Measurements from ENCODE around the gene CNKSR2. TPM values are rescaled to one million over a fixed set of nuclear protein-coding genes. Genes with fewer than 3 reads are reported as not detected.

The CNKSR2 gene
- total RNA-seq, 1 experiment from 2014 or later = 0.07 TPM

DNA sequence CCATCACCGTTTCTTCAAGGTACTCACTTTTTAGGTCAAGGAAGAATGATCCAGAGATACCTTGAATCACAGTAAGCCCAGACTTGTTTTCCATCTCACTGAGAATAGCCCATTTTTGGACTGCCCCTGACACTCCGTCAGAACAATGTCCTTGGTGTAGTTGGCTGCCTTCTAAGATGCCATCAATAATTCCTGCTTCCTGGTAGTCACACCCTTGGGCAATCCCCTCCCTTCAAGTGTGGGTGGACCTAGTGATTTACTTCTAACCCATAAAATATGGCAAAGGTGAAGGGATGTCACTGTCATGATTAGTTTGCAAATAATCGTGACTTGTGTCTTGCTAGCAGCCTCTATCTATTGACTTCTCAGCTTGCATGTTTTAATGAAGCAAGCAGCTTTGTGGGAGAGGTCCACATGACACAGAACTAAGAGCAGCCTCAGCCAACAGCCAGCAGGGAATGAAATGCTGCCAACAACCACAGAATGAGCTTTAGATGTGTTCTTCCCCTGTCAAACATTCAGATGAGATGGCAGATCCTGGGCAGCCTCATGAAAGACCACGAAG, 303.9 kb downstream of the CNKSR2 start:
- no peaks in the 10 kb centered on the region for H3K27me3 ChIP-seq
- no peaks in the 10 kb centered on the region for H3K9me3 ChIP-seq
- no peak overlapping the region for H3K4me3 ChIP-seq
- DNase-seq = no peak
- no peaks in the 10 kb centered on the region for H3K36me3 ChIP-seq

GRCh38 chrX:21683941-21684340, 309.7 kb downstream of the CNKSR2 start:
- Histone ChIP-seq H3K27me3 (no peaks in the 10 kb centered on the region), H3K4me3 (no peak overlapping the region), H3K9me3 (no peaks in the 10 kb centered on the region), H3K36me3 (no peaks in the 10 kb centered on the region)
- no peak for DNase-seq

GRCh38 chrX:21691512-21692018, 317.3 kb downstream of the CNKSR2 start:
- Histone ChIP-seq H3K4me3 (no peak overlapping the region), H3K9me3 (no peaks in the 10 kb centered on the region), H3K36me3 (no peaks in the 10 kb centered on the region), H3K27me3 (no peaks in the 10 kb centered on the region)
- DNase-seq = no peak

- no peak for DNase-seq
These were observed 324.1 kb downstream of the CNKSR2 start for GRCh38 chrX:21698272-21698671.

DNA sequence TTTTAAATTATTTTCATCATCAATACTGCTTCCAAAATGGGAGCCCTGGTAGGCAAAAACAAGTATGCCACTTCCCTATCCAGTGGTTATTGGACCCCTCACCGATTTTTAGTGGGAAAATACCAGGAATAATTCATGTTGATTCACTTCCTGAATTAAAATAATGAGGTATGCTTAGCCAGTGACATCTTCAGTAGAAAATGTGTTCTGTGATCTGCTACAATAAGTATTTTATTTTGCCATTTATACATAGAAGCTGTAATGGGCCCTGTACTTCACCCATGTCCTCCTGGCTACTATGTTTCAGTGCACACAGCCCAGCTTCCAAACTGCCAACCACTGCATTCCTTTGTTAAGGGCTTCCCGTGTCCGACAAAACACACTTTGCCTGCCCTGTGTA, 324.9 kb downstream of the CNKSR2 start:
- no peaks in the 10 kb centered on the region for H3K9me3 ChIP-seq
- no peak overlapping the region for H3K4me3 ChIP-seq
- H3K27me3 ChIP-seq = no peaks in the 10 kb centered on the region
- DNase-seq = no peak
- no peaks in the 10 kb centered on the region for H3K36me3 ChIP-seq

More at GRCh38 chrX:21698272-21698671, 324.1 kb downstream of the CNKSR2 start:
- Histone ChIP-seq H3K36me3 (no peaks in the 10 kb centered on the region), H3K4me3 (no peak overlapping the region), H3K27me3 (no peaks in the 10 kb centered on the region), H3K9me3 (no peaks in the 10 kb centered on the region)

DNA sequence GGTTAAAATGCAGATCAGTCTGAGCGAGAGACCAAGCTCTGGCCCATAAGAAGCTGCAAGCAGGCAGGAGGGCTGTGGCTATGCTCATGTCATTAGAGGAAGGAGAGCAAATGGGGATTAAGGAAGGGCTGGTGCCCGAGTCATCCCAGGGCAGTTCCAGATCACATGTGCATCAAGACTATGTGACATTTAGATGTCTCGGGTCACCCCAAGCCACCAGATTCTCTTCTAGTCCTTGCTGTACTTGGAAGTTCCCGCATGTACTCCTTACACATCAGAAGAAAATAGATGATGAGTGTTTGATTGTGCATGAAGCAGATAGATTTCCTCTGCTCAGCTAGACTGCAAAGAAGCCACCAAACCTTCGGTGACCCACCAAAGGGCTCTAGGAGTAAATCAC, 326.1 kb downstream of the CNKSR2 start:
- Histone ChIP-seq H3K27me3 (no peaks in the 10 kb centered on the region), H3K4me3 (no peak overlapping the region)

GRCh38 chrX:21700967-21701366, 326.7 kb downstream of the CNKSR2 start:
- DNase-seq = no peak
- no peaks in the 10 kb centered on the region for H3K9me3 ChIP-seq
- no peak overlapping the region for H3K4me3 ChIP-seq
- H3K27me3 ChIP-seq = no peaks in the 10 kb centered on the region
- no peaks in the 10 kb centered on the region for H3K36me3 ChIP-seq

More for the DNA sequence above, 326.1 kb downstream of the CNKSR2 start:
- no peak for DNase-seq
- H3K36me3 ChIP-seq = no peaks in the 10 kb centered on the region
- H3K9me3 ChIP-seq = no peaks in the 10 kb centered on the region

DNA sequence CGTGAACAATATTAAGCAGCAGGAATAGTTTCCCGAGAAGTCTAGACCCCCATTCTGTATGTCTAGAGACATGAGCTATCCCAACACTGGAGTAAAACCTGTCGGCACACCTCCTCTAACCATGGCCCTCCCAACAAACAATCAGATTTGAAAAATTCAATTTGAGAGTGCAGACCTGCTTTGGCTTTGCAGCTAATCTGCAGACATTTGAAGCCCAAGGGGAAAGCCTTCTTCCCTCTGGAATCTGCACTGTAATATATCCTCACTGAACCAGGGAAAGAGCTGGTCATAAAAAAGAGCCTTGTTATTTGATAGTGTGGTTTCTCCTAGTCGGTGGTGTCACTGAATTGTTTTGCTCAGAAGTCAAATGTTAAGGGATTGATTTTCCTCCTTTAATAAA, 328.5 kb downstream of the CNKSR2 start:
- DNase-seq = no peak
- Histone ChIP-seq H3K36me3 (no peaks in the 10 kb centered on the region), H3K9me3 (no peaks in the 10 kb centered on the region), H3K4me3 (no peak overlapping the region), H3K27me3 (no peaks in the 10 kb centered on the region)

Measured in MG63 (cell line).